ENCODE data around the gene NPAS3.

The NPAS3 gene

DNA sequence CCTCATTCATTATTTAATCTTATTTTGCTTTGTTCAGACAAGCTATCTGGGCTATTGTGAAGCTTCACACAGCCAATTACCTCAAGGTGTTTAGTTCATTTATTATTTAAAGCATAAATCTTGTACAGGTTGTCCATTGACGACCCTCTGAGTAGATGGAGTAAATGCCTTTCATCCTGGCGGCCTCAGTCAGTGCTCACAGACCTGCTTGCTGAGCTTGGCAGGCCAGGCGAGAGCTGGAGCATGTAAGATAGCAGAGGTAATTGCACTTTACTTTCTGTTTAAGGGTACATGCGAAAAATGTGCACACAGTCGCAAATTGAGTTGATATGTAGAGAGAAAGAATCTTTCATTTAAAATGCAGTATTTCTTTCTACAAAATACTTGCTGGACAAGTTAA, 224.4 kb downstream of the NPAS3 start:
- Histone ChIP-seq H3K4me1 (peaks cover 8% of the 10 kb centered on the region), H3K4me3 (no peak overlapping the region), H3K9me3 (no peaks in the 10 kb centered on the region), H3K36me3 (replicated peaks) (no peaks in the 10 kb centered on the region), H3K27me3 (ENCODE audit: low read depth) (no peaks in the 10 kb centered on the region)
- in situ Hi-C loops (cut with MboI; ENCODE audit: low sequenced_read_pairs): no loop called here
- DNase-seq (ENCODE audit: low spot score in 2 of 2): no peak

DNA sequence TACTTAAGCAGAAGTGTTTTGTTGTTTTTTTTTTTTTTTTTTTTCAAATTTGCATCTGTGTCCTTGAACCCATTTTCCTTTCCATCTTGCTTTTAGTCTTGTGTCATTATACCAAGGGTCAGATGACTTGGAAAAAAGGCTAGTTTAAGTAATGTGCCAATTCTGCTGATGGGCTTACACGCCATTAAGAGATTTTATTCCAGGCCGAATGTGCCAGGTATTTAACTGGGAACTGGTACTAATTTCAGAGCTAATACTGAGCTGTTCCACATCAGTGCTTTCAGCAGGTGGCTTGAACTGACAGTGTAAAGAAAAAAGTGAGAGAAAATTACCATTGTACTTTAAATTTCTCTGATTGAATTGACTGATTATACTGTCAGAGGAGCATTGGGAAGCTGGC, 224.9 kb downstream of the NPAS3 start:
- Histone ChIP-seq H3K36me3 (replicated peaks) (no peaks in the 10 kb centered on the region), H3K4me3 (no peak overlapping the region), H3K27me3 (ENCODE audit: low read depth) (no peaks in the 10 kb centered on the region), H3K9me3 (no peaks in the 10 kb centered on the region), H3K4me1 (peaks cover 8% of the 10 kb centered on the region)
- DNase-seq (ENCODE audit: low spot score in 2 of 2): no peak
- in situ Hi-C loops (cut with MboI; ENCODE audit: low sequenced_read_pairs): no loop called here

GRCh38 chr14:33165144-33165925, 226.7 kb downstream of the NPAS3 start:
- Histone ChIP-seq H3K4me1 (peaks cover 8% of the 10 kb centered on the region), H3K9me3 (no peaks in the 10 kb centered on the region), H3K36me3 (replicated peaks) (no peaks in the 10 kb centered on the region), H3K4me3 (no peak overlapping the region), H3K27me3 (ENCODE audit: low read depth) (no peaks in the 10 kb centered on the region; the same call in 1 of the 2 replicates)
- in situ Hi-C loops (cut with MboI; ENCODE audit: low sequenced_read_pairs): no loop called here
- DNase-seq (ENCODE audit: low spot score in 2 of 2): peak; percentile 48 to 80

GRCh38 chr14:33165926-33166289, 227.2 kb downstream of the NPAS3 start:
- no peak overlapping the region for H3K4me3 ChIP-seq
- no peaks in the 10 kb centered on the region for H3K9me3 ChIP-seq
- DNase-seq (ENCODE audit: low spot score in 2 of 2): no peak
- in situ Hi-C loops (cut with MboI; ENCODE audit: low sequenced_read_pairs): no loop called here
- H3K27me3 ChIP-seq (ENCODE audit: low read depth): no peaks in the 10 kb centered on the region; the same call in 1 of the 2 replicates
- no peaks in the 10 kb centered on the region for H3K36me3 ChIP-seq (replicated peaks)
- peaks cover 8% of the 10 kb centered on the region for H3K4me1 ChIP-seq

DNA sequence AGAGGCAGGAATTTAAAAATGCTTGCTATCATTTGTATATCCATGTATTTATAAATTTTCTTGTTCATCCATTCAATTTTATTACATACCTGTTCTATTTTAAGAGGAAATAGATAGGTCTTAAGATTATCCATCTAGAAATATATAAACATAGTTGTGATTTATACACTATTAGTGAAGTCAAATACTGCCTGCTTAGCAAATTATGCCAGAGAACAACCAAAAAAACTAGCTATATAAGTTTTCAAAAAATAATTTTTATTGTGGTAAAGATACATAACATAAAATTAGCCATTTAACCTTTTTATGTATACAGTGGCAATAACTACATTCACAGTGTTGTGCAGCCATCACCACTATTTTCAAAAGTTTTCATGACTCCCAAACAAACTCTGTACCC, 237.3 kb downstream of the NPAS3 start:
- no peaks in the 10 kb centered on the region for H3K9me3 ChIP-seq
- H3K4me3 ChIP-seq: no peak overlapping the region
- H3K4me1 ChIP-seq: no peaks in the 10 kb centered on the region
- DNase-seq (ENCODE audit: low spot score in 2 of 2): no peak
- no peaks in the 10 kb centered on the region for H3K36me3 ChIP-seq (replicated peaks)
- peaks cover 5% of the 10 kb centered on the region; the same call in 1 of the 2 replicates for H3K27me3 ChIP-seq (ENCODE audit: low read depth)
- in situ Hi-C loops (cut with MboI; ENCODE audit: low sequenced_read_pairs): no loop called here

DNA sequence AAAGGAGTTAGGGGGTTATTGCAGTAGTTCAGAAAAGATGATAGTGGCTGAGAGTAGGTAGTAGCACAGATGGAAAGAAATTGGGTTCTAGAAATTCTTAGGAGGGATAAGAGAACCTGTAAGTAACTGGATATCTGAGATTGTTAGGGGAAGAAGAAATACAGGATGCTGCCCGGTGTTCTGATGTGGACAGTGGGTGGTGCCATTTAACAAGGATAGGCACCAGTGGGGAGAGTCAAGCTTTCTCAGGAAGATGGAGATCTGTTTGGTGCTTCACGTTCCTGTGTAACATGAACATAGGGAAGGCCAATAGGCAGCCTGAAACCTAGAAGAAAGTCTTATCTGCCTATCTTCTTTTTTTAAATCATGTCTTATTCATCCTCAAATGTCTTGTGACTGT, 245.9 kb downstream of the NPAS3 start:
- H3K4me1 ChIP-seq: no peaks in the 10 kb centered on the region
- no peak overlapping the region for H3K4me3 ChIP-seq
- no peak for DNase-seq (ENCODE audit: low spot score in 2 of 2)
- no peaks in the 10 kb centered on the region for H3K9me3 ChIP-seq
- in situ Hi-C loops (cut with MboI; ENCODE audit: low sequenced_read_pairs): no loop called here
- H3K27me3 ChIP-seq (ENCODE audit: low read depth): peaks cover 9% of the 10 kb centered on the region; the same call in 1 of the 2 replicates
- no peaks in the 10 kb centered on the region for H3K36me3 ChIP-seq (replicated peaks)

DNA sequence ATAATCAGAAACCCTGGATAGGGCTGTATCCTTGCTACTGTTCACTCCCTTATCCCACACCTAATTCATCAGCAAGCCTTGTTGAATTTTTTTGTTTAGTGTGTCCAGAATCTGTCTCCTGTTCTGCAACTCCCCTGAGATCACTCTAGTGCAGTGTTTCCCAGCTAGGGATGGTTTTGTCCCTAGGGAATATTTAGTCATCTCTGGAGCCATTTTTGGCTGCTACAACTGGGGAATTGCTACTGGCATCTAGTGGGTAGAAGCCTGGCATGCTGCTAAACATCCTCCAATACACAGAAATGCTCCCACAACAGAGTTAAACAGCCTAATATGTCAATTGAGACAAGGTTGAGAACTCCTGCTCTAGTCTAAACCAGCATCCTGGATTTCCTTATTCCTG, 248.0 kb downstream of the NPAS3 start:
- Histone ChIP-seq H3K4me3 (no peak overlapping the region), H3K9me3 (no peaks in the 10 kb centered on the region), H3K4me1 (no peaks in the 10 kb centered on the region), H3K27me3 (ENCODE audit: low read depth) (peaks cover 13% of the 10 kb centered on the region), H3K36me3 (replicated peaks) (no peaks in the 10 kb centered on the region)
- in situ Hi-C loops (cut with MboI; ENCODE audit: low sequenced_read_pairs): no loop called here
- DNase-seq (ENCODE audit: low spot score in 2 of 2): no peak

- no peak for DNase-seq (ENCODE audit: low spot score in 2 of 2)
These were observed 250.2 kb downstream of the NPAS3 start for GRCh38 chr14:33188880-33189279.

DNA sequence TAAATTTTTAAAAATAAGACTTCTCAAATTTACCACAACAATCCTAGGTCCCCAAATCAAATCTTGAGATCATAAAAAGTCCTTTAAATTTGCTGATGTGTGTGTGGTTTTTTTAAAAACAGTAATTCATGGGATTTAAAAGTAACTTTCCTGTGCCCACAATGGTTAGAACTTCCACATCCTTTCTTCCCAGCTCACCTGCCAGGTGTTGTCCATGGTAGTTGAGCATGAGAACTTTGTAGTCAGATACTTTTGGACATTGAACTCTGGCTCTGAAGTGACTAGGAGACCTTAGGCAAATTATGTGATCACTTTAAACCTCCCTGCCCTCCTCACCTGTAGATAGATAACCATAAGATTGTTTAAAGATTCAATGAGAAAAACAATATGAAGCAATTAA, 253.2 kb downstream of the NPAS3 start:
- in situ Hi-C loops (cut with MboI; ENCODE audit: low sequenced_read_pairs): no loop called here

More at GRCh38 chr14:33188880-33189279, 250.2 kb downstream of the NPAS3 start:
- Histone ChIP-seq H3K27me3 (ENCODE audit: low read depth) (peaks cover 20% of the 10 kb centered on the region), H3K9me3 (no peaks in the 10 kb centered on the region), H3K4me3 (no peak overlapping the region), H3K4me1 (no peaks in the 10 kb centered on the region), H3K36me3 (replicated peaks) (no peaks in the 10 kb centered on the region)
- in situ Hi-C loops (cut with MboI; ENCODE audit: low sequenced_read_pairs): no loop called here

DNA sequence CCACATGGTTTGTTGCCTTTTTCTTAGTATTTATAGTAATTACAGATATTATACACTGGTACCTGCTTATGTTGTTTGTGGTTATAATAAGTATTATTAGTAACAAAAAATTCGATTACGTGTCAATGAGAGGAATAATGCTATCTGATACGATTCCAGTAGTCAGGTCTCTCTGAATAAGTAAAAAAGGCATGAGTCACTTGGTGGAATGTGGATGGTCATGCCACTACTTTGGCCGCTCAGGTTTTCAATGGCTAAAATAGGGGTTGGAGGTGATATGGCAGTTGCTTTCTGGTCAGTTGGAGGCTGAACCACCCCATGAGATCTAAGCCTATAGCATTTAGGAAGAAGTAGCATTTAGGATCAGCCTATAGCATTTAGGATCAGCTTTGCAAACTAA, 255.9 kb downstream of the NPAS3 start:
- H3K4me3 ChIP-seq: no peak overlapping the region
- no peaks in the 10 kb centered on the region for H3K36me3 ChIP-seq (replicated peaks)
- H3K4me1 ChIP-seq: no peaks in the 10 kb centered on the region; the same call in 1 of the 2 replicates
- no peak for DNase-seq (ENCODE audit: low spot score in 2 of 2)
- in situ Hi-C loops (cut with MboI; ENCODE audit: low sequenced_read_pairs): no loop called here
- H3K9me3 ChIP-seq: no peaks in the 10 kb centered on the region
- H3K27me3 ChIP-seq (ENCODE audit: low read depth): peaks cover 14% of the 10 kb centered on the region

More for the DNA sequence above, 253.2 kb downstream of the NPAS3 start:
- no peaks in the 10 kb centered on the region for H3K36me3 ChIP-seq (replicated peaks)
- H3K9me3 ChIP-seq: no peaks in the 10 kb centered on the region
- no peak overlapping the region for H3K4me3 ChIP-seq
- H3K27me3 ChIP-seq (ENCODE audit: low read depth): peaks cover 14% of the 10 kb centered on the region
- DNase-seq (ENCODE audit: low spot score in 2 of 2): no peak
- H3K4me1 ChIP-seq: no peaks in the 10 kb centered on the region; the same call in 1 of the 2 replicates

- Histone ChIP-seq H3K4me1 (no peaks in the 10 kb centered on the region; the same call in 1 of the 2 replicates), H3K27me3 (ENCODE audit: low read depth) (no peaks in the 10 kb centered on the region), H3K9me3 (no peaks in the 10 kb centered on the region), H3K36me3 (replicated peaks) (no peaks in the 10 kb centered on the region), H3K4me3 (no peak overlapping the region)
- in situ Hi-C loops (cut with MboI; ENCODE audit: low sequenced_read_pairs): no loop called here
- DNase-seq (ENCODE audit: low spot score in 2 of 2): no peak
These were observed 260.0 kb downstream of the NPAS3 start for GRCh38 chr14:33198684-33199083.

DNA sequence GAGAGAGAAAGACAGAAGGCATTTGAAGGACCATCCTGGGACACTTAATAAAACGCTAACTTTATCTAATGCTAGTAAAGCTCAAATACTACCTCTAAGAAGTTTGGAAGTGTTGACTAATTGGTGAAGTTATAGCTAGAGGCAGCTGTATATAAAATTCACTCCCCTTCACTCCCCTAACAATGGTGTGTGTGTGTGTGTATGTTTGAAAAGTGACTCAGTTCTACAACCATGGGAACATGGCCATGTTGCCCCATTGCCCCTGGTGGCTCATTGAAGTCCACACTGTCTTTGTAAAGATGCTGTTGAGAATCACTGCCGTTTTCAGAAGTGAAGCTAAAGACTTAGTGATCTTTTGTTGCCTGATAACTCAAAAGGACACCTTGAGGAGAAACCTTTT, 262.4 kb downstream of the NPAS3 start:
- in situ Hi-C loops (cut with MboI; ENCODE audit: low sequenced_read_pairs): no loop called here
- no peaks in the 10 kb centered on the region for H3K36me3 ChIP-seq (replicated peaks)
- H3K4me3 ChIP-seq: no peak overlapping the region
- H3K27me3 ChIP-seq (ENCODE audit: low read depth): no peaks in the 10 kb centered on the region
- DNase-seq (ENCODE audit: low spot score in 2 of 2): no peak
- H3K4me1 ChIP-seq: no peaks in the 10 kb centered on the region; the same call in 1 of the 2 replicates
- H3K9me3 ChIP-seq: no peaks in the 10 kb centered on the region

GRCh38 chr14:33206981-33207380, 268.3 kb downstream of the NPAS3 start:
- Histone ChIP-seq H3K27me3 (ENCODE audit: low read depth) (no peaks in the 10 kb centered on the region; the same call in 1 of the 2 replicates), H3K4me1 (peaks cover 15% of the 10 kb centered on the region), H3K9me3 (no peaks in the 10 kb centered on the region), H3K4me3 (no peak overlapping the region), H3K36me3 (replicated peaks) (no peaks in the 10 kb centered on the region)
- DNase-seq (ENCODE audit: low spot score in 2 of 2): peak in 1 of 2 experiments; percentile 17
- in situ Hi-C loops (cut with MboI; ENCODE audit: low sequenced_read_pairs): no loop called here

DNA sequence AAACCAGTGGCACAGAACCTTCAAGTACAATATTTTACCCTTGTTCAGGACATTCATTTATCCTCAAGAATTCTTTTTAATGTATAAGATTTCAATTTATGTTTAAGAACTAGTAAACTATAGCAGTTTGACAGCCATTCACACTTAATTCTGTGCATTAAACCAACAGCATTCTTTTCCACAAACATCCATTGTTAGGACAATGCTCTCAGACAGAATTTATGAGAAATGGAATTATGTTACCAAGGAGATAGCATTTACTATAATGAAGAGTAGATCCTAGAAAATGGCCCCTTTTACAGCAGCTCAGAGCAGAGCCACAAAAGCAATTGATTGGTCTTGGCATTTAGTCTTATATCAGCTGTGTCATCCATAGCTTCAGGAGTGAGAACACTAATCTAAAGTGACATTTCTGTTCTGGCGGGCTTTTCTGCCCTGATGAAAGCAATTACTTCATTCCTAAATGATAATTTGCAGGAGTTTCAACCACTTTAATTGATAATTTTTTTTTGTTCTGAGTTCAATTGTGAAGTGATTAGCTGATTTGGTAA, 268.9 kb downstream of the NPAS3 start:
- no peaks in the 10 kb centered on the region for H3K36me3 ChIP-seq (replicated peaks)
- in situ Hi-C loops (cut with MboI; ENCODE audit: low sequenced_read_pairs): no loop called here

More for the DNA sequence above, 268.9 kb downstream of the NPAS3 start:
- H3K9me3 ChIP-seq: no peaks in the 10 kb centered on the region
- peaks cover 15% of the 10 kb centered on the region for H3K4me1 ChIP-seq
- no peak overlapping the region for H3K4me3 ChIP-seq
- H3K27me3 ChIP-seq (ENCODE audit: low read depth): no peaks in the 10 kb centered on the region; the same call in 1 of the 2 replicates
- peak in 1 of 2 experiments; percentile 69 for DNase-seq (ENCODE audit: low spot score in 2 of 2)

All from HAP-1 (cell line).